Progenitor cell of endocrine pancreas (in vitro differentiated cells): ENCODE results near the gene CHIT1. TPM values are rescaled to one million over a fixed set of nuclear protein-coding genes. Genes with fewer than 3 reads are reported as not detected.

Experiments
- DNase-seq: peaks from one replicate; pipeline ENCODE4 v3.0.0; 2021; ENCODE audit warnings: low spot score; ENCODE audit not compliant: unreplicated experiment
- H3K27ac Mint-ChIP-seq: 2 replicates; pipeline ENCODE4 v1.8.0; 2021; ENCODE audit warnings: mild to moderate bottlenecking, moderate library complexity, mixed read lengths
- H3K27me3 Mint-ChIP-seq: 2 replicates; pipeline ENCODE4 v1.8.0; 2021; ENCODE audit warnings: mixed read lengths
- H3K36me3 Mint-ChIP-seq: 2 replicates; pipeline ENCODE4 v1.8.0; 2022; ENCODE audit warnings: mixed read lengths; ENCODE audit not compliant: insufficient read depth
- H3K4me1 Mint-ChIP-seq: 2 replicates; pipeline ENCODE4 v1.8.0; 2021; ENCODE audit warnings: low read depth, mixed read lengths
- H3K4me3 Mint-ChIP-seq: 2 replicates; pipeline ENCODE4 v1.8.0; 2021; ENCODE audit warnings: low read depth, mild to moderate bottlenecking, moderate library complexity, mixed read lengths
- H3K9me3 Mint-ChIP-seq: 2 replicates; pipeline ENCODE4 v1.8.0; 2021; ENCODE audit warnings: low read depth, mixed read lengths
- CTCF ChIP-seq: fragments of 200-600 bp; sonication (generic); IDR thresholded peaks from one replicate; pipeline ENCODE4 v1.5.0; 2021; ENCODE audit warnings: antibody characterized with exemption, mild to moderate bottlenecking; ENCODE audit not compliant: unreplicated experiment
- total RNA-seq: library from RNA; stranded (reverse); gene quantifications from 2 replicates; pipeline ENCODE4 v1.2.1, GENCODE V29; 2021

Gene CHIT1
- total RNA-seq, 1 donor from 2014 or later, result 0.14 TPM

- Mint-ChIP-seq H3K4me3 (no peak overlapping the region), H3K27ac (no peak overlapping the region), H3K9me3 (no peaks in the 10 kb centered on the region), H3K27me3 (peaks cover 56% of the 10 kb centered on the region), H3K4me1 (no peaks in the 10 kb centered on the region), H3K36me3 (no peaks in the 10 kb centered on the region)
- no peak for DNase-seq
- no peak for TF ChIP-seq CTCF
Measured at GRCh38 chr1:203219171-203219570, 10.3 kb downstream of the CHIT1 start.

GRCh38 chr1:203217668-203218067 lies 11.8 kb downstream of the CHIT1 start:
- no peaks in the 10 kb centered on the region for H3K9me3 Mint-ChIP-seq
- TF ChIP-seq CTCF, result no peak
- H3K36me3 Mint-ChIP-seq, result no peaks in the 10 kb centered on the region
- no peak overlapping the region for H3K4me3 Mint-ChIP-seq
- no peak overlapping the region for H3K27ac Mint-ChIP-seq
- DNase-seq, result no peak
- peaks cover 65% of the 10 kb centered on the region for H3K27me3 Mint-ChIP-seq
- no peaks in the 10 kb centered on the region for H3K4me1 Mint-ChIP-seq

- Mint-ChIP-seq H3K9me3 (no peaks in the 10 kb centered on the region), H3K36me3 (no peaks in the 10 kb centered on the region), H3K27ac (no peak overlapping the region), H3K4me1 (no peaks in the 10 kb centered on the region), H3K4me3 (no peak overlapping the region), H3K27me3 (peaks cover 65% of the 10 kb centered on the region)
- TF ChIP-seq CTCF, result peak; percentile 42
- DNase-seq, result no peak
Measured at GRCh38 chr1:203217139-203217655, 12.3 kb downstream of the CHIT1 start.

GRCh38 chr1:203216274-203217138 lies 13.0 kb downstream of the CHIT1 start:
- H3K27ac Mint-ChIP-seq, result no peak overlapping the region
- H3K9me3 Mint-ChIP-seq, result no peaks in the 10 kb centered on the region
- DNase-seq, result peak; percentile 56
- H3K27me3 Mint-ChIP-seq, result peaks cover 69% of the 10 kb centered on the region
- H3K36me3 Mint-ChIP-seq, result no peaks in the 10 kb centered on the region
- no peak overlapping the region for H3K4me3 Mint-ChIP-seq
- peak; percentile 80 for TF ChIP-seq CTCF
- no peaks in the 10 kb centered on the region for H3K4me1 Mint-ChIP-seq

GRCh38 chr1:203215573-203215972 lies 13.9 kb downstream of the CHIT1 start:
- Mint-ChIP-seq H3K4me3 (no peak overlapping the region), H3K27ac (no peak overlapping the region), H3K9me3 (no peaks in the 10 kb centered on the region), H3K36me3 (no peaks in the 10 kb centered on the region), H3K27me3 (peaks cover 73% of the 10 kb centered on the region), H3K4me1 (no peaks in the 10 kb centered on the region)
- no peak for TF ChIP-seq CTCF
- DNase-seq, result no peak
